LNCaP clone FGC (cell line): Measurements from ENCODE around the gene PSMB11.

Experiments used
- DNase-seq: peaks from one replicate; pipeline ENCODE4 v3.0.0-alpha.2; 2011; ENCODE audit warnings: low read depth
- H3K4me3 ChIP-seq: 2 replicates; pipeline ENCODE4 v1.5.1; 2011; ENCODE audit warnings: mild to moderate bottlenecking, low read depth, low read length, control low read depth
- TF ChIP-seq, protein P1 (sequence below): IDR thresholded peaks from 2 replicates; pipeline ENCODE4 v1.5.1; 2012; ENCODE audit warnings: mild to moderate bottlenecking; ENCODE audit not compliant: control insufficient read depth, insufficient read depth; ENCODE audit errors: extremely low read depth

Gene PSMB11

DNA sequence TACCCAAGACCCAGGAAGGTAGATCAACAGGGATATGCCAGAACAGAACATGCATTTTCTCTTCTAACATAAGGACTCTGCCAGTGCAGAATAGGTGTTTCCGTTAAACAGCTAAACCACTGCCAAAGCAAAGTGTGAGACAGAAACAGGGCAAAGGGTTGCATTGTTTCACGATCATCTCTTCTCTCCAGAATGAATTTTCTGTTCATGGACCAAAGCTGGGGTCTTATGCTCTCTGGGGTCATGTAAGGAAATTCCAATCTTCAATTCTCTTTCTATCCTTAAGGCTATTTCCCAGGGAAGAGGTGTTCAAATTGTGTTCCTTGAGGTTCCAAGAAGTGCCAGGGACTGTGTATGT, 18.2 kb upstream of the PSMB11 start:
- DNase-seq, result no peak
- H3K4me3 ChIP-seq, result no peak overlapping the region
- TF ChIP-seq, protein P1, sequence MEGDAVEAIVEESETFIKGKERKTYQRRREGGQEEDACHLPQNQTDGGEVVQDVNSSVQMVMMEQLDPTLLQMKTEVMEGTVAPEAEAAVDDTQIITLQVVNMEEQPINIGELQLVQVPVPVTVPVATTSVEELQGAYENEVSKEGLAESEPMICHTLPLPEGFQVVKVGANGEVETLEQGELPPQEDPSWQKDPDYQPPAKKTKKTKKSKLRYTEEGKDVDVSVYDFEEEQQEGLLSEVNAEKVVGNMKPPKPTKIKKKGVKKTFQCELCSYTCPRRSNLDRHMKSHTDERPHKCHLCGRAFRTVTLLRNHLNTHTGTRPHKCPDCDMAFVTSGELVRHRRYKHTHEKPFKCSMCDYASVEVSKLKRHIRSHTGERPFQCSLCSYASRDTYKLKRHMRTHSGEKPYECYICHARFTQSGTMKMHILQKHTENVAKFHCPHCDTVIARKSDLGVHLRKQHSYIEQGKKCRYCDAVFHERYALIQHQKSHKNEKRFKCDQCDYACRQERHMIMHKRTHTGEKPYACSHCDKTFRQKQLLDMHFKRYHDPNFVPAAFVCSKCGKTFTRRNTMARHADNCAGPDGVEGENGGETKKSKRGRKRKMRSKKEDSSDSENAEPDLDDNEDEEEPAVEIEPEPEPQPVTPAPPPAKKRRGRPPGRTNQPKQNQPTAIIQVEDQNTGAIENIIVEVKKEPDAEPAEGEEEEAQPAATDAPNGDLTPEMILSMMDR, result no peak

DNA sequence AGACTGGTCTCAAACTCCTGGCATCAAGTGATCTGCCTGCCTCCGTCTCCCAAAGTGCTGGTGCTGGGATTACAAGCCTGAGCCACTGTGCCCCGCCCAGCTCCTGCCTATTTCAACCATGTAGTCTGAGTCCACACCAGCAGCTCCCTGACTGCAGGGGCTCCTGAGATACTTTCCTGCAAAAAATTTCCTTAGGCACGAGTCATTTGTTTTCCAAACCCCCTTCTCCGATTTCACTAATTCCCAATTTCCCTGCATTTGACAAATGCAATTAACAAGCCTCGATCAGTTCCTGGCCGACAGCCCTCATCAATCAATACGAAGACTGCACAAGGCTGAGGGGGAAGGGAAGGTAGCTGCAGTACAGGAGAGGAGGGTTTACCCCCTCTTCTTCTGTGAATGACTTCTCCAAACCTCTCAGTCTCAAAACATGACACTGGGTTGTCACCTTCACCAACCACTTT, 17.4 kb upstream of the PSMB11 start:
- H3K4me3 ChIP-seq, result no peak overlapping the region
- no peak for DNase-seq
- TF ChIP-seq, protein P1, result no peak

DNA sequence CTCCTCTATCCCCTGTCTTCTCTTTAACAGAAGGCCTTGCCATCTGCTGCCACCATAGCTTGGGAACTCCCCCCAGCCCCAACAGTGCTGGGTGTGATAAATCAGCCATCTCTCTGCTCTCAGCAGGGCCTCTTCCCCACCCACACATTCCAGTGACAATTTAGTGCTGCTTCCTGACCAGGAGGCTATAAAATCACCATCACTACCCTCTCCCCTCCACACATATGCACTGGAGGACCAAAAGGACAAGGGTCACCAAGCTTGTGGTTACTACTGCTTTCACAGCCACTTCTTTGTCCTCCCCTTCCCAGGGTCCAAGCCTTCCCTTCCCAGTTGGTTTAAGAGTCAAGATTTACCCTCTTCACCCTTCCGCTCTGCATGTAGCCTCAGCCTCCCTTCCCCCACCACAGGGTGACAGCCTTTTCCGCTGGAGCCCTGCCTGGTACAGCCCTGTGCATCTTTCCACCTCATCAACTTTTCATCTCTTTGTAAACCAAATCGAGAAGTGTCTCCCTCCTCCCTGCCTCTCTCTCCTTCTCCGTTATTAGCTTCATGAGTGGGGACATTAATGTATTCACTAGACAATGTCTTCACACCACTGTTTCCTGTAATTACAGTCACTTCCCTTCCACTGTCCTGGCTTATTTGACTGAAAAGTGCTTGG, 16.7 kb upstream of the PSMB11 start:
- TF ChIP-seq, protein P1, result no peak
- no peak overlapping the region for H3K4me3 ChIP-seq
- DNase-seq, result no peak

DNA sequence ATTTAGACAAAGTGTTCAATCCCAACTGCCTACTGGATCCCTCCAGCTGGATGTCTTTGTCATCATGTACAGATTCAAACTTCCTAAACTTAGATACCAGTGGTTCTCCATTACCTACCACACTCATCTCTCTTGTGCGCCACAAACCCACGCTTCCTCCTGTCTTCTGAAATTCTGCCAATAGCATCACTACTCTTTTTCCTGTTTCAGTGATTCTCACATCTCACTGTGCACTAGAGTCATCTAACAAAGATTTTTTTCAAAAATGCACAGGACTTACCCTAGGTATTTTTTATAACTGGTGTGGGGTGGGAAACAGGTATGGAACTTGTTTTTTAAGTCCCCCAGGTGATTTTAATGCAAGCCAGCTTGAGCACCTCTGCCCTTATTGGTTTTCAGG, 13.2 kb upstream of the PSMB11 start:
- TF ChIP-seq, protein P1, result no peak
- H3K4me3 ChIP-seq, result no peak overlapping the region
- no peak for DNase-seq

DNA sequence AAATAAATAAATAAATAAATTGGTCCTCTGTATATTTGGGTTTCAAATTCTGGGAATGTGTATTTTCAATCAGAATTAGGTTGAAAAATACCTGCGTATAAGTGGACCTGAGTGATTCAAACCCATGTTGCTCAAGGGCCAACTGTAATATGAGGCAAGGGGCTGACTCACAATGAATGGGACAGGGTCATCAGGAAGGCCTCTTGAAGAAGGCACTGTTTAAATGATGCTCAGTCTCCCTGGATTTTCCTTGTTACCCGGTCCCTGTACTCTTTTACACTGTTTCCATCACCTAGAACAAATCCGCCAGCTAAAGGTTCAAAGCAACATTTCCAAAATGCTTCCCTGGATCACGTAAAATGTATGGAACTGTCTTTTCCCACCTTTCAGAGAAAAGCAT, 11.1 kb upstream of the PSMB11 start:
- no peak overlapping the region for H3K4me3 ChIP-seq
- DNase-seq, result no peak
- TF ChIP-seq, protein P1, result no peak

DNA sequence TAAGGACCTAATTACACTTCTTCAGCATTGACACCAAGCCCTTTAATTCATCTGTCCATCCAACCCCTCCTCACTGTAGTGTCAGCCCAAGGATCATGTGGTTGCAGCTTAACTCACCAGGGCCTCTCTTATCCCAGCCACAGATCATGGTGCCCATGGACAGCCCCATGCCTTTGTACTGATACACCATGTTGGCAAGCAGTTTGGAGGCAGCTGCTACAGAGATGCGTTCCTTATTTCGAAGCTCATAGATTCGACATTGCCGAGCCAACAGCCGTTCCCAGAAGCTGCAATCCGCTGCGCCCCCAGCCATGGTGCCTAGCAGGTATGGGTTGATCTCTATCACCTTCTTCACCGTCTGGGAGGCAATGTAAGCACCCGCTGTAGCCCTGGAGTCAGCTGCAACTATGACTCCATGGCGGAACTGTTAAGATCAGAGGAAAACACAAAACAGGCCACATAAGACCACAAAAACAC, 8.7 kb upstream of the PSMB11 start:
- DNase-seq, result no peak
- TF ChIP-seq, protein P1, result no peak
- peak overlapping the region; percentile 93 for H3K4me3 ChIP-seq
